Chondrocyte (in vitro differentiated cells): ENCODE data around the gene CFAP299. TPM values are rescaled to one million over a fixed set of nuclear protein-coding genes. Genes with fewer than 3 reads are reported as not detected.
"Not testable (repeated sequence)": the region's sequence is repeated elsewhere in the genome, so short reads cannot be mapped to it uniquely, and the experiment has no call there.

ENCODE experiments used
- DNase-seq: peaks from one replicate; pipeline ENCODE4 v3.0.0; 2021; ENCODE audit warnings: mixed read lengths, low spot score
- H3K27ac Mint-ChIP-seq: one replicate; pipeline ENCODE4 v1.8.0; 2021; ENCODE audit warnings: mild to moderate bottlenecking, moderate library complexity, mixed read lengths; ENCODE audit not compliant: unreplicated experiment
- H3K27me3 Mint-ChIP-seq: 2 replicates; pipeline ENCODE4 v1.8.0; 2021; ENCODE audit warnings: low read depth, mixed read lengths
- H3K36me3 Mint-ChIP-seq: 2 replicates; pipeline ENCODE4 v1.8.0; 2021; ENCODE audit warnings: low read depth, mixed read lengths
- H3K4me1 Mint-ChIP-seq: 2 replicates; pipeline ENCODE4 v1.8.0; 2021; ENCODE audit warnings: low read depth, mild to moderate bottlenecking, mixed read lengths
- H3K4me3 Mint-ChIP-seq: one replicate; pipeline ENCODE4 v1.8.0; 2021; ENCODE audit warnings: mild to moderate bottlenecking, moderate library complexity, mixed read lengths; ENCODE audit not compliant: unreplicated experiment
- H3K9me3 Mint-ChIP-seq: 2 replicates; pipeline ENCODE4 v1.8.0; 2021; ENCODE audit warnings: low read depth, mixed read lengths
- long read RNA-seq: library from polyadenylated mRNA; stranded (forward); transcript quantifications from one replicate; pipeline ENCODE4 v2.0.0, GENCODE V29; 2021
- total RNA-seq: library from RNA; stranded (reverse); gene quantifications from 3 replicates; pipeline ENCODE4 v1.2.1, GENCODE V29; 2021
- TF ChIP-seq, protein P1 (sequence below): fragments of 200-600 bp; sonication (generic); IDR thresholded peaks from 2 replicates; pipeline ENCODE4 v1.5.0; 2021; ENCODE audit warnings: antibody characterized with exemption, mild to moderate bottlenecking, moderate library complexity

Gene CFAP299
- total RNA-seq: 0.52 TPM in 1 of 3 replicates, not detected in the others
- long read RNA-seq: 0 reads

DNA sequence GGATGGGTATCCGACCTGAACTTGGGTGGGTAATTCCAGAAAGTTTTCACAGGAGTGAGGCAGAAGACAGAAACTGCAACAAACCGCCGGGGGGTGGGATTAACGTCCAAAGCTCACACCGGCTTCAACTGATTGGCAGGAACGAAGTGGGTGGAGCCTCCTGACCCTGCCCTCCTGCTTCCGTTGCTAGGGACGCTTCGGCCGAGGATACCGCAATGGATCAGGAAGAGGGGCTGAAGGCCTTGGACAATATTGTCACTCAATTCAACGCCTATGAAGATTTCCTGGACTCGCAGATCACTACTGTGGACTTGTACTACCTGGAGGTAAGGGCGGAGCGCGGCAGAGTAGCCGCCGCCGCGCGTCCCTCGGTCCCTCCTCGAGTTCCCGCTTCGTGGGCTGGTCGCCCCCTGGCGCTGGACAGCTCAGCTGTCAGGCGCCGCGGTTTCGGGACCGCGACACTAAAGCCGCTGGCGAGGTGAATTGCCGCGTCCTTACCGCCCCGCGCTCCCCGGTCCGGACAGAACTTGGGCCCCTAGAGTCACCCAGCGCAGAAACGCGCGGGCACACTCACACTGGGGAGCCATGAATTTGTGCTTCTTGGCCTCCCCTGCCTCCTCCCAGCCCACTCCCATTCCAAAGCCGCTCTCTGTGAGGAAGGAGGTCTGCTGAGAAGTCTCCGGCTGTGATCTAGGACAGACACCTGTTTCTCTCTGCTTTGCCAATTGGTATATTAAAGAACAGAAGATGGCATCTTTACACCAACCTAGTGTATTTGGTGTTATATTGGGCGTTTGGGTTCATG, at the start of gene CFAP299:
CFAP299 (plus strand) TSS at position 177 of the 805 bp plus-strand sequence.
- H3K36me3 Mint-ChIP-seq: no peaks in the 10 kb centered on the region
- peak within 1 kb of the TSS; percentile 38 for H3K27ac Mint-ChIP-seq
- H3K27me3 Mint-ChIP-seq: peaks cover 28% of the 10 kb centered on the region
- H3K4me1 Mint-ChIP-seq: peaks cover 13% of the 10 kb centered on the region
- H3K9me3 Mint-ChIP-seq: no peaks in the 10 kb centered on the region
- TF ChIP-seq, protein P1, sequence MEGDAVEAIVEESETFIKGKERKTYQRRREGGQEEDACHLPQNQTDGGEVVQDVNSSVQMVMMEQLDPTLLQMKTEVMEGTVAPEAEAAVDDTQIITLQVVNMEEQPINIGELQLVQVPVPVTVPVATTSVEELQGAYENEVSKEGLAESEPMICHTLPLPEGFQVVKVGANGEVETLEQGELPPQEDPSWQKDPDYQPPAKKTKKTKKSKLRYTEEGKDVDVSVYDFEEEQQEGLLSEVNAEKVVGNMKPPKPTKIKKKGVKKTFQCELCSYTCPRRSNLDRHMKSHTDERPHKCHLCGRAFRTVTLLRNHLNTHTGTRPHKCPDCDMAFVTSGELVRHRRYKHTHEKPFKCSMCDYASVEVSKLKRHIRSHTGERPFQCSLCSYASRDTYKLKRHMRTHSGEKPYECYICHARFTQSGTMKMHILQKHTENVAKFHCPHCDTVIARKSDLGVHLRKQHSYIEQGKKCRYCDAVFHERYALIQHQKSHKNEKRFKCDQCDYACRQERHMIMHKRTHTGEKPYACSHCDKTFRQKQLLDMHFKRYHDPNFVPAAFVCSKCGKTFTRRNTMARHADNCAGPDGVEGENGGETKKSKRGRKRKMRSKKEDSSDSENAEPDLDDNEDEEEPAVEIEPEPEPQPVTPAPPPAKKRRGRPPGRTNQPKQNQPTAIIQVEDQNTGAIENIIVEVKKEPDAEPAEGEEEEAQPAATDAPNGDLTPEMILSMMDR: peak; percentile 81
- no peak for DNase-seq
- H3K4me3 Mint-ChIP-seq: peak within 1 kb of the TSS; percentile 78

DNA sequence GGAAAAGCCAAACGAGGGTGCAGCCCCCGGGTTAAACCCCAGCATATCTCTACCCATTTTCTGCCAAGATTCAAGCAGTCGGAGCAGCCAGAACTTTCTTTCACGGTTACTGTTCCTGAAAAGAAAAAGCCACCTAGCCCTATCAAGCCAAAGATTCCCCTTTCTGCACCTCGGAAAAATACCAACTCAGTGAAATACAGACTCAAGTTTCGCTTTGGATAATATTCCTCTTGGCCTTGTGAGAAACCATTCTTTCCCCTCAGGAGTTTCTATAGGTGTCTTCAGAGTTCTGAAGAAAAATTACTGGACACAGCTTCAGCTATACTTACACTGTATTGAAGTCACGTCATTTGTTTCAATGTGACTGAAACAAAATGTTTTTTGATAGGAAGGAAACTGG, 49.1 kb upstream of the CFAP299 start:
- no peak overlapping the region for H3K27ac Mint-ChIP-seq
- no peak for DNase-seq
- H3K4me3 Mint-ChIP-seq: no peak overlapping the region
- H3K9me3 Mint-ChIP-seq: peaks cover 5% of the 10 kb centered on the region
- no peaks in the 10 kb centered on the region for H3K4me1 Mint-ChIP-seq
- H3K36me3 Mint-ChIP-seq: no peaks in the 10 kb centered on the region
- TF ChIP-seq, protein P1: no peak
- H3K27me3 Mint-ChIP-seq: no peaks in the 10 kb centered on the region

DNA sequence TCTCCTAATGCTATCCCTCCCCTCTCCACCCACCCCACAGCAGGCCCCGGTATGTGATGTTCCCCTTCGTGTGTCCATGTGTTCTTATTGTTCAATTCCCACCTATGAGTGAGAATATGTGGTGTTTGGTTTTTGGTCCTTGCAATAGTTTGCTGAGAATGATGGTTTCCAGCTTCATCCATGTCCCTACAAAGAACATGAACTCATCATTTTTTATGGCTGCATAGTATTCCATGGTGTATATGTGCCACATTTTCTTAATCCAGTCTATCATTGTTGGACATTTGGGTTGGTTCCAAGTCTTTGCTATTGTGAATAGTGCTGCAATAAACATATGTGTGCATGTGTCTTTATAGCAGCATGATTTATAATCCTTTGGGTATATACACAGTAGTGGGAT, 44.9 kb upstream of the CFAP299 start:
- not testable (repeated sequence) for H3K9me3 Mint-ChIP-seq, H3K27ac Mint-ChIP-seq, H3K27me3 Mint-ChIP-seq, DNase-seq, H3K4me1 Mint-ChIP-seq, H3K4me3 Mint-ChIP-seq, H3K36me3 Mint-ChIP-seq

DNA sequence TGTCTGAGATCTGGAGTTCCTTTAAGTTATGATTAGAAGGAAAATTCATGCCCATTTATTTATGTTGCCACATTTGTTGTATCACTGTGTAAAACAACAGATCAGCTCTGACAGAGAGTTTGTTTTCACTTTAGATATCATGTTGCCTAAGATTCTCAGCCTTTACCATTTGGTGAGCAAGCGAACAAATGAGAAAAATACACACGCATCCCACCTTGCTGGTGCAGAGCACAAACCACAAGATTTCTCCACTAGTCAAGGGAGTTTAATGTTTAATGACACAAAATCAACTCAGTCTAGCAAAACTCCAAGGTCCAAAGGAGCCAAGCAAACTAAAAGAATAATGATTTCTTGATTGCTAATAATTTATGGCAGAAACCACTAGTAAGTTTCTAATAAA, 41.3 kb upstream of the CFAP299 start:
- Mint-ChIP-seq H3K4me3 (no peak overlapping the region), H3K9me3 (peaks cover 2% of the 10 kb centered on the region), H3K27ac (no peak overlapping the region), H3K27me3 (peaks cover 14% of the 10 kb centered on the region), H3K4me1 (no peaks in the 10 kb centered on the region), H3K36me3 (no peaks in the 10 kb centered on the region)
- DNase-seq: no peak
- TF ChIP-seq, protein P1: no peak

DNA sequence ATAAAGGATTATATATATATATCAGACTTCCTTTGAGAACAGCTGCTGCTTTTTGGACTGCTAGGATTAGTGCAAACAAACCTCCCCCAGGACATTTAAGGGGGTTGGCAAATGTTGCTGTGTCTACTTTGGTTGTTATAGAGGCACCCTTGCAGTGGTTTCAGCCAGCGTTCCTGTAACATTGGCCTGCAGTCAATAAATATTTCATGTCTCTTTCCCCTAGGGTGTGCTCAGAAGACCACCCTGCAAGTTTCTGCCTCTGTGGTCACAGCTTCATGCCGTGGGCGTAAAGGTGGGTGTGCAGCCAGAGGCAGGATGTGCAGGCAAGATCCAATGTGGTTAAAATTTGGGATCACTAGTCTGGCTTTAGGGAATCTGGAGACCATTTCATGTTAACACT, 40.2 kb upstream of the CFAP299 start:
- TF ChIP-seq, protein P1: no peak
- Mint-ChIP-seq H3K4me3 (no peak overlapping the region), H3K36me3 (no peaks in the 10 kb centered on the region)

DNA sequence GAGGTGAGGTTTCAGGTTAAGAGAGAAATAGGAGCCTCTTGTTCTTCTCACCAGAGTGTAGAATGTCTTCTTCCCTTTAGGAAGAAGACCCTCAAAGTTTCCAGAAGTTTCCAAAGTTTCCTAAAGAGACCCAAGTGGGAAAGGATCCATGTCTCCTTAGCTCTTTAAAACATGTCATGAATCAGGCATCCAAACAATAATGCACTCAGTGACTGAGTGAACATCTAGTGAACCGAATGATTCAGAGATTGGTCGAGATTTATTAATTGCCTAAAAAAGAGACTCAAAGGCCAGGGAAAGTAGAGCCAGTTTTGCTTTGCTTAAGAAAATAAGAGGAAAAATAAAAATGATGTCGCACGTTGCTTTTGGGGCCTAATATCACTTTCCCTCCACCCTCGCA, 39.7 kb upstream of the CFAP299 start:
- TF ChIP-seq, protein P1: no peak
- peaks cover 14% of the 10 kb centered on the region for H3K27me3 Mint-ChIP-seq
- H3K9me3 Mint-ChIP-seq: peaks cover 2% of the 10 kb centered on the region
- no peak overlapping the region for H3K4me3 Mint-ChIP-seq
- H3K36me3 Mint-ChIP-seq: no peaks in the 10 kb centered on the region
- H3K4me1 Mint-ChIP-seq: no peaks in the 10 kb centered on the region
- no peak overlapping the region for H3K27ac Mint-ChIP-seq
- DNase-seq: no peak

More for the DNA sequence above, 40.2 kb upstream of the CFAP299 start:
- Mint-ChIP-seq H3K27me3 (peaks cover 14% of the 10 kb centered on the region), H3K4me1 (no peaks in the 10 kb centered on the region), H3K9me3 (peaks cover 2% of the 10 kb centered on the region), H3K27ac (peak overlapping the region; percentile 17)
- DNase-seq: no peak
